Bone marrow (tissue), 2 donors: ENCODE results near the gene MEAK7.

Experiments used
- DNase-seq, 2 donors: peaks; one replicate each; lab custom pipeline; 2025; lab: John Stamatoyannopoulos, UW

Gene MEAK7

DNA sequence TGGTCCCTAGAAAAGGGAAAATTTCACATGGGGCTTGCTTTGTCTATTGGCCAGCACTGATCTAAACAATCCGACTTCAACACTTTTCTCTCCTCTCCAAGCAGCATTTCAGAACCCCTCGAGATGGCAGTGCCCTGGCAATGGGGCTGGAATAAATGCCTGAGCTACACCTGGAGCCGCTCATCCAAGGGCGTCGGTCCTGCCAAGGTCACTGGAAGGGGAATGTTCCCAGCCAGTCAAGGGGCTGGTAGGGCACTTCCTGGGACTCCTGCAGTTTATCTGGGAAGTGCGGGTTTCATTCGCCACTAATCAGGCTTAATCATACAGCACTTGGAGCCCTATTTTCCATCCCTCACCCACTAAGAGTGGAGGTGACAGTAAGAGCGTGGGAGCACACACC, 17.1 kb downstream of the MEAK7 start:
- DNase-seq = no peak

DNA sequence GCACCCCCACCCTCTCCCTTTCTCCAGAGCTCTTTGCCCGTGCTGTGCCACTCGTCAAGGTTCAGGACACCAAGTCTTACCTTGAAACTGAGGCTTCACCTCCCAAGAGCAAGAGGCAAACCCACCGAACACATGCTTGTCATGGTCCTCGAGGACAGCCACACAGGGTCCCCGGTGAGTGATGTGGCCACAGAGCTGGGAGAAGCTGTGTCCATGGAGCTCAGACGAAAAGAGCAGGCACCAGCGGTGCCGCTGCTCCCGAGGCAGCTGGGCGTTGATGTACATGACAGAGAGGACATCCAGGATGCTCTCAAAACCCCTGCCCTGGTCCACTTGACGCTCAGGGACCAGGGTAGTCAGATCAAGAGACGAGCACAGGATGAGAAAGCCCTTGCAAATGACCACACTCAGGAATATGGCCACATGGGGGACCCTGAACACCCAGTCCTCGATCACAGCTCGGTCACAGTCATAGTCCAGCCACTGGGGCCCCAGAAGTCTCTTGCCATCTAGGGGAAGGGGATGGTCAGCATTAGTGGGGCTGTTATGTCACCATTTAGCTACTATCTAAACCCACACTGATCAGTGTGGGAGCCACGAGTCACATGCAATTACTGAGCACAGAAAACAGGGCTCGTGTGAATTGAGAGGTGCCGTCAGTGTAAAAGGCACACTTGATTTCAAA, 17.8 kb downstream of the MEAK7 start:
- DNase-seq = no peak

DNA sequence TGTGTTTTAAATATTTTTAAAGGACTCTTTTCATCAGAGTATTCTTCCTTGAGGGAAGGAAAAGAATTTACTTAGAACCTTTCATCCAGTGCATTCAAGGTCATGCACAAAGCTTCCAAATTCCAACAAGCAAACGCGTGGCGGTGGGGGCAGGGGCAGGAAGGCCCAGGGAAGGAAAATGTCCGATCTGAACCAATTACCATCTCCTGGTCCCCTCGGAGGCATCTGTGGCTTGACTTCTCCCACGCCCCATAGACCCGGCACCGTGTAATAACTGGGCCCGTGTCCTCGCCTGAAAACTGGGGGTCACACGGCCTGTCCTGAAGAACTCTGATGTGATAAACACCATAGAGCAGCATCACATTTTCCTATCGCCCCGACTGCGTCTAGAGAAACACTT, 18.3 kb downstream of the MEAK7 start:
- no peak for DNase-seq

DNA sequence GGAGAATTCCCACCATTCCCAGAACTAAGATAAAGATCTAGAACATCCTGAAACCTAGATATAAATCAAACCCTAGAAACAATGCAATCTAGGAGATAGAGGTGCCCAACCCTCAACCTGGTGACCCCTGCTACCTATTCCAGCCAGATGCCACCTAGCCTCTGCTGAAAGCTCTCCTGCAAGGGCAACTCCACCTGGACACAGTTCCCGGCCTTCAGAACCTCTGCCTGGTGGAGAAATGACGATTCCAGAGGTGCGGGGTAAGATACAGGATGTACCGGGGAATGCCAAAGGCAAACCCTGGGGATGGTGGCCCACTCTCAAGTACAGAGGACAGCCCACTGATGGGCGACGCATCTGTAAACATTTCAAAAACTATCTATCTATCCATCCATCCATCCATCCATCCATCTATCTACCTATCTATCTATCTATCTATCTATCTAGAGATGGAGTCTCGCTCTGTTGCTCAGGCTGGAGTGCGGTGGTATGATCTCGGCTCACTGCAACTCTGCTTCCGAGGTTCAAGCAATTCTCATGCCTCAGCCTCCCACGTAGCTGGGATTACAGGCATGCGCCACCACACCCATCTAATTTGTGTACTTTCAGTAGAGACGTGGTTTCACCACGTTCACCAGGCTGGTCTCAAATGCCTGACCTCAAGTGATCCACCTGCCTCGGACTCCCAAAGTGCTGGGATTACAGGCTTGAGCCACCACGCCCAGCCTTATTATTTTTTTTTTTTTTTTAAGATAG, 19.0 kb downstream of the MEAK7 start:
- DNase-seq = no peak

DNA sequence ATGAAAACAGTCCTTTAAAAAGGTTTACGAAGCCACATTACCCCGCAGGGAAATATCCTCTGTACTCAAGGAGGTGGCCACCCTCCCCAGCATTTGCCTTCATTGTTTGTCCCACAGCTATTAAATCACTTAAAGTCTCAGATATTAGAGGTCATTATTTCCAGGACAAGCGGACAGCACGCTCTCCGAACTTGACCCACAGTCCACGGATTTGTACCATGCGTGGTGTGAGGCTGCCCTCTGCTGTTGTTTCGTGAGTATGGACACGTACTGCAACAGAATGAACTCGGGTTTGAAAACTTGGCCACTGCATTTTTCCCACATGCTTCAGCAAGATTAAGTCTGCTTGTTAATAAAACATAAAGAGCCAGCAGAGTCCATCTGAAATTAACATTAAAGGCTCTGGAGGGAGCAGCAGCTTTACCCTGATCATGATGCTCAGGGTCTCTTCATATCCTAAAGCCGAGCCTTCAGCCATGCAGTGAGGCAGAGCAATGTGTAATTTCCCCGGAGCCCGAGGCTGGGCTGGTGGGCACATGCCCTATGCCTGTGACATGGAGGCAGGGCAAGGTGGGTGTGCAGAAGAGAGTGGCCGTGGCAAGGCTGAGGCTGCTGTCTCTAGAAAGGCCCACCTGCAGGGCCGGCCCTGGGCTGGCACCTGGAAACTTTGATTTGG, 19.7 kb downstream of the MEAK7 start:
- DNase-seq = no peak

DNA sequence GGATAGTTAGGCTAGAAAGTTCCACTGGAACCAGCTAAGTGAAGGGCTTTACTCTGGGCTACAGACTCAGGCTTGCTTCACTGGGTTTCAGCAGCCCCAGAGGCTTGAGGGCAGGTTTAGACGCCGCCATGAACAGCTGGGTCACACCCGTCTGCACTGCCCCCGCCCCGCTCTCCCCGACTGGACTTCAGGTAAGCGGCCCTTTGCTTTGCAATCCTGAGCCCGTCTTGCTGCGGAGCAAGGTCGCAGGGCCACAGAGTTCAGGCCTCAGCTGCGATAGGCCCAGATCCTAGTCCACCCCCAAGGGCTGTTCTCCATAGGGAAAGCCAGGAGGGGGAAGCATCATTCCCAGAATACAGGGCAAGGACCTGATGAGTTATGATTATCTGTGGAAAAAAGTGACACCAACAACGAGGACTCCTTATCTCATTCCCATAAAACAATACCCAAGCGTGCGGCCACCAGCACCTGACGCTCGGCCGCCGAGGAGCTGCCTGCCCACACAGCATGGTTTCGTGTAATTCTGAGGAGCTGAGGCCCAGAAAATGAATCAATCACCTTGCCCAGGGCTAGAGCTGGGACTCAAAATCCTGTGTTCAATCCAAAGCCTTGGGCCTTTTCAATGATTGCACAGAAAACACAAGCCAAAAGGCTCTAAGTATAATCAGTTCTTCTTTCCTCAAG, 20.4 kb downstream of the MEAK7 start:
- DNase-seq = no peak

DNA sequence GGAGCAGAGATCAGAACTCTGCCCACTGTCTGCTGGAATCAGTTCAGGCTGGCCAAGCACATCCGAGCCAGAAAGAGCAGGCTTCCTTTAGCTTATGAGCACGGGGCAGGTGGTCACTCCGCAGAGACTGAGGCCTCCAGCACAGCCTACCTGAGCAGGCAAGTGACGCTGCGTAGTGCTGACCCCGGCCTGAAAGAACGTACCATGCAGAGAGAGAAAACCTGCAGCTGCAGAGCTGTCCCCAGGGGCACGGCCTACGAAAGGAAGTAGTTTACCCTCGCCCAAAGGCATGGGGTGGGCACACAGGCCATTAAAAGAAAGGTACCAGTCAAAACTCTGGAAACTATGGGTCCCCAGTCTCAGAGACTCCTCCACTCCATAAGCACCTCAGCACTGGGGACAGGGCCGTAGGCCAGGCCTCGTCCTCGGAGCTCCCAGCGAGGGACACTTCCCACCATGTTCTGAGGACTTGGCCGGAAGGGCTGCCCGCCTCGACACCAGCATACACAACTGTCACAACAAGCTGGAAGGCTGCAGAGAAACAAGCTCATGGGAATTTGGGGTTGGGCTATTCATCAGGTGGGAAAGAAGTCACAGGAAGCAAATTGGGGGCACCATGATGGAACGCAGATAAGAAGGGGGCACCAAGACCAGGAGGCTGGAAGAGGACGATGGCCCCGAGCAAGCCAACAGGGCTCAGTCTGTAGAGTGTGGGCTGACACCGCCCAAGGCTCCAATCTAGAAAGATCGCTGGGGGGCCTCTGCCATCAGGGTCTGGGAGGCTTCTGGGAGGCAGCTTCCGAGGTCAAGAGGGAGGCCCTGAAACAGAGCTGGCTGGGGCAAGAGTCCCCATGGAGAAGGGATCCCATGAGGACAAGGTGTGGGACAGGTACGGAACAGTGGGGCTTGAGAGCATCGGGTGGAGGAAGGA, 21.2 kb downstream of the MEAK7 start:
- no peak for DNase-seq

DNA sequence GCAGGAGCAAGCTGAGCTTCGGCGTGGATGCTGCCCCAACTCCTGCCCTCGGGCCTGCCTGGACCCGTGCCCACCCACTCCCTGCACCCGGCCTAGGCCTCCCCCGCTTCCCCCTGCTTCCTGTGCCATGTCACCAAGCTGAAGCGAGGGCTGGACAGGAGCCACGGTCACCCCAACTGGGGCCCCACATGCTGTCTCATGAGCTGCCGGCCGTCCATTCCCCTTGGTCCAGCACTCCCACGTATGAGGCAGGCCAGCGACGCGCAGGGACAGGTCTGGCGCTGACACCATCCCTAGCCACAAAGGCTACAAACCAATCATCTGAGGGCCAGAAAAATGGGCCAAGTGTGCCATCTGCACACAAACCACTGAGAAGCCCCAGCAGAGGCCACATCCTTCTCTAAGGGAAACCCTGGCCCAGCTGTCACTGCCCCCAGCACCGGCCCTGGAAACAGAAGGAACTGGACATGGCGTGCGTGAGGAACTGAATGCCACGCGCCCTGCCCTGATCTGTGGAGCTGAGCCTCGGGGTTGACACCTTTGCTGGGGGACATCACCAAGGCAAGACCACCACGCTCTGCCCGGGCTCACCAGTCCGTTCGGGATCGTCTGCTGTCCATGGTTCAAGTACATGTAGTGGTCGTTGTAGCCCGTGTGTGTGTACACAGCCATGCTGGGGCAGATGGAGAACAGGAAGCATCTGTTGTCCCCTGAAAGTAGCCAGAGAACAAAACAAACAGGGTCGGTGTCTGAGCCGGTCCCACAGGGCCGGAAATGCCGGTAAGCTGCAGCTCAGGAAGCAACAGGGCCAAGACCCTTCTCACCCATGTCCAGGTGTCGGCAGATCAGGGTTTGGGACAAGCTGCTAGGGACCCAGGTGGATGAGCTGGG, 22.2 kb downstream of the MEAK7 start:
- no peak for DNase-seq

DNA sequence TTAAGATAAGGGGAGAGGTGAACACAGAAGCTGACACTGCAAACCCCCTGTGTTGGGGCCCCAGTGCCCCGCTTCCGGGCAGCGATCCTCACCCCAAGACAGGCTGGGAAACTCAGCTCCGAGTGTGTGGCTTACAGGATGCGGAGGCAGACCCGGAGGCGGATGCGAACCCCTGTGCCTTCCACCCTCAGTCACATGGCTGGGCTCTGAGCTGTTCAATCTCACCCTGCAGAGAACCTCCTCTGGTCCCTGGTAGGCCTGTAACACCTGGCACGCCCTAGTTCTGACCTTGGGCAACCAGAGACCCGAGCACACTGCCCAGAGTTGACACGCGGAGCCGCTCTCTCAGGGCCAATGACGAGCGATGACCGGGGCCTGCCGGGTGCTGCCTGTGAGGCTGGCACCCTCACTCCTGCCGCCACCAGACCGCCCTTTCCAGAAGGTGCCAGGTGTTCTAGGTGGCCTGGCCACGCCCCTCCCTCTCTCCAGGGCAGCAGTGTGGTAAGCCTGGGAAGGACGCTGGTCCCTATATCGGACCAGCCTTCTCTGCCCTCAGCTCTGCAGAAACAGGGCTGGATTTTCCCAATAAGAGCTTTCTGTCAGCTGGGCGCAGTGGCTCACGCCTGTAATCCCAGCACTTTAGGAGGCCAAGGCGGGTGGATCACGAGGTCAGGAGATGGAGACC, 23.3 kb downstream of the MEAK7 start:
- no peak for DNase-seq

DNA sequence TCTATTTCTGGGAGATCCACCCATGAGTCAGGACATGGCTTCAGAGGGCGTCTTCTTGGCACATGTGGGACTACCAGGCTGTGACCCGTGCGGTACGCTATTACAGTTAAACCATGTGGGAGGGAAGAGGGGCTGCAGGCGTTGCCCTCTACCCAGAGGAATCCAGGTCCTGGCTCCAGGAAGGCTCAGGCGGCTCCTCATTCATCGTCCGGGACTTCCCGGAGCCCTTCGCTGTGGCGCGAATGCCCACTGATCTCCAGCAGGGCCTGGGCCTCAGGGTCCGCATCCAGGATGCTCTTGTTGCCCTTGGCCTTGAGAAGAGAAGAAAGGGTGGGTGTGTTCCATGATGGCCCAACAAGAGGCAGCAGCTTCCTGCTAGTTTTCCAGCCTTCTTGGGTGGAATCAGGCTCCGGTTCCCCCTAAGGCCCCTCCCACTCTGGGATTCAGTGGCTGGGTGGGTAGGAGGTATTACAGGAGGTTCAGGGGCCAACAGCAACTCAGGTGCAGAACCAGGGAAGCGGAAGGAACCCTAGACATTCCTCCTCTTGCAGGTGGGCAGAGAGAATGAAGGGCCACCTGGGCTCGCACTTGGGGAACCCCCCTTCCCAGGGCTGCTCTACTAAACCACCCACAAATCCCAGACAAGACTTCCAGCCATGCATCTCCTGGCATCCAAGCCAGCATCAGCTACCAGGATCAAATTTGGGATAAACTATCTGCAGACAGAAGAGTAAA, 24.6 kb downstream of the MEAK7 start:
- DNase-seq = no peak

DNA sequence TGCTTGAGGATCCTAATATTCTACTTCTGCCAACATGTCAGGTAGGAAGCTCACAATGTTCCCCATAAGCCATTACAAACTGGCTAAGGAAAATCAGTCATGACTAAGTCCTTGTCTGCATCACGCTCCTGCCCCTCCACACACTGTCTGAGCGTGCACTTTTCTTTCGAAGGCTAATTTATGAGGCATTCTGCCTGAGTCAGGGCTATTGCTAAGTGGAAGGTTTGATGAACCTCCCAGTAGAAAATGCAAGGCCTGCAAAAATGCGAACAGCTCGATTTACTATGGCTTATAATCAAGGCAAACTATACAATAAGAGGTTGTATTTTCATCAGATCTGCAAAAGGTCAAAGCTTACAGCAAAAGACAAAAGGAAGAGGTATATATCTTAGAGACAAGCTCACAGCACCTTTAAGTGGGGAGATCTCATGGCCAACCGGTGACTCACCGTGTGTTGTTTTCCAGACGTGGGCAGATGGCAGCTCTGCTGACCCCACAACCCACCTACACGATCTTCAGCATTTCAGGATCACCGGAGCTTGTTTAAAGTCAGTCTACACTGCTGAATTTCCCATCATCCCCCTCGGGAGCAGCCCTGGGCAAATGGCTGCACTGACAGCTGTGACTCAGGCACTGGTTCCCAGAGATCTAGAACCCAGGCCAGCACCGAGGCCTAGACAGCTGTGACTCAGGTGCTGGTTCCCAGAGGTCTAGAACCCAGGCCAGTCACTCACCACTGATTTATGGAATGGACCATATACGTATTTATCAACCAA, 26.1 kb downstream of the MEAK7 start:
- no peak for DNase-seq

DNA sequence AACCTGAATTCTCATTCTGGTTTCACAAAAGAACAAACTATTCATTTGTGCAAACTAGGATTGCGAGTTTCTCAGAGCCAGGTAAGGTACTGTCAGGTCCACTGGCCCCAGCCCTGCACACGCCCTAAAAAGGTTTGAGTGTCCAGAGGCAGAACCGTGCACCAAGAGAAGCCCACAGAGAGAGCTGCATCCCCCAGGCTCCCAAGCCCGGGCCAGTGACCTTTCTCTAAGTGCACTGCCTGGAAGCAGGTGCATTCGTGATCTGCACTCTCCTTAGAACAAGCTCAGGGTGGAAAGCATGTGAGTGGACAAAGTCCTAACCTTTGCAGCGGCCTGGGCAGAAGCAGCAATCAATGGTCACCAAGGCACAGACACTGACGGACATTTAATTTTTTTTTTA, 26.8 kb downstream of the MEAK7 start:
- DNase-seq = no peak

DNA sequence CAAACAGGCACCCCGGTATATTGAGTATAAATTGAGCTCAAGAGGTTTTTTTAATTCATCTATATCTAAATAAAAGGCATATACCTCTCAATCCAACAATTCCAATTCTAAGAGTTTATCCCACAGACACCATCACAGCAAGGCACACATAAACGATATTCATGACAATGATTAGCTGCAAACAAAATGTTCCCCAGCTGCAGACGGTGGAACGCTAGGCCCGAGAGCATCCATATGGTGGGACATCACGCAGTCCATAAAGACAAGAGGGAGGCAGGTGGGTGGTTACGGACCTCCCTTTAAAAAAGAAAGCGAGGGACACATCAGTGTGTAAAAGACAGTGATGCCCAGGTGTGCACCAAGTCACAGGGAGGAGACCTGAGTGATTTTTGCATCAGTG, 28.1 kb downstream of the MEAK7 start:
- no peak for DNase-seq

DNA sequence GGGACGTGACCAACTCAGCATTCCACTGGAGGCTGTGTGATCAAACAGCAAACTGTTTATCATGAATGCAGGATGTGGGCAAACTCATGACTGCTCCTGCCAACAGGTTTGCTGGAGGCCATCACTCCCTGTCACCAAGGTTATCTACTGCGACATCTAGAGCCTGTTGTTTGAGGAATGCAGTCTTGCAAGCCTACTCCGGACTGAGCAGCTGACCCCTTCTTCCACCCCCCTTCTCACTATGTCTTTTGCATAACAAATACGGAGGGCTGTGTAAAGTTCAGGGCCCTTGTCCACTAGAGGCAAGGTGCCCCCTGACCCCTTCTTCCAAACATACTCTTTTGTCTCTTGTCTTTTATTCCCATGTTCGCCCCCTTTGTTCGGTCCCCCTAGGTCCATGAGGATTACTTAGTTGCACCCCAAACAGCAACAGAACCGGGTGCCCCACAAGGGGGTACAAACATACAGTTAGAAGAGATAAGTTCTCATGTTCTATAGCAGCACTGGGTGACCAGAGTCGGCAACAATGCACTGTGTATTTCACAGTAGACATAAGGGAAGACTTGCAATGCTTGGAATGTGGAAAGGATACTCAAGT, 28.7 kb downstream of the MEAK7 start:
- no peak for DNase-seq

DNA sequence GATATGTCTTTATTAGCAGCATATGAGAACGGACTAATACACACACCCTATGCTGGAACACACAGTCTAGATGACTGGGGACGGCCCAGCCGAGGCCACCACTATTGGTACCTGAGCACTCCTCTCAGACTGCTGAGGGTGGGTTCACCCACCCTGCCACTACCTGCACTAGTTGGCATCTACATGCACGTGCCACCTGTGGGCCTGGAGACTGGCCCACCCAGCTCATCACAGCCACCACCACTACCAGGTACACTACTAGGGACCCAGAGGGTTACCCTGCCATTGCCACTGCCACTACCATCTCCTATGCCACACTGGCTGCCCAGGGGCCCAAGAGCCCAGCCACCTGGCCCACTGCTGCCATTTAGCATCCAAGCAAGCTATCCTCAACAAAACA, 32.5 kb downstream of the MEAK7 start:
- no peak for DNase-seq

DNA sequence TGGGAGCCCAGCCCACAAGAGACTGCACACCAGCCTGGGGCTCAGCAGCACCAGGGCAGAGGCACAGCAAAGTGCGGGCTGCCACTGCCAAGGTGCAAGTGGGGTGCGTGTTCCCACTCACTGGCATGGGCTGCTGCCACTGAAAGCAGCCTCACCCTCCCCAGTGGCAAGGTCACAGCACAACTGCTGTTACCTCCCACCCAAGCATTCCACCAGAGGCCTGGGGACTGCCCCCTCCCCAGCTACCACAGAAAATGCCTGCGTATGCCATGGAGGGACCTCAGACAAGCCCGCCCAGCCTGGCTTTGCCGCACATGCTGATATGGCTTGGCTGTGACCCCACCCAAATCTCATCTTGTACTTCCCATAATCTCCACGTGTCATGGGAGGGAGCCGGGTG, 33.1 kb downstream of the MEAK7 start:
- DNase-seq = no peak

DNA sequence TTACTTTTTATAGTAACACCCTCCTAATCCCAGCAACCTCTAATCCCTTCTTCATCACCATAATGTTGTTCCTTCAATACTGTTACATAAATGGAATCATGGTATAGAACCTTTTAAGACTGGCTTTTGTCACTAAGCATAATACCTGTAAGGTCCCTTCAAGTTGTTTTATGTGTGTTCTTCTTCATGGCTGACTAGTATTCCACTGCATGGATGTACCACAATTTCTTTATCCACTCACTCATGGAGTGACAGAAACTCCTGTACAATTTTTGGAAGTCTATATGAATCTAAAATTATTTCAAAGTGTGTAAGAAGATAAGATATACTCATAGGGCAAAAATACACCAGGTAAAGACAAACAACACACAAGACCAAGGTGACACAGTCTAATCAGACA, 36.8 kb downstream of the MEAK7 start:
- DNase-seq = no peak

DNA sequence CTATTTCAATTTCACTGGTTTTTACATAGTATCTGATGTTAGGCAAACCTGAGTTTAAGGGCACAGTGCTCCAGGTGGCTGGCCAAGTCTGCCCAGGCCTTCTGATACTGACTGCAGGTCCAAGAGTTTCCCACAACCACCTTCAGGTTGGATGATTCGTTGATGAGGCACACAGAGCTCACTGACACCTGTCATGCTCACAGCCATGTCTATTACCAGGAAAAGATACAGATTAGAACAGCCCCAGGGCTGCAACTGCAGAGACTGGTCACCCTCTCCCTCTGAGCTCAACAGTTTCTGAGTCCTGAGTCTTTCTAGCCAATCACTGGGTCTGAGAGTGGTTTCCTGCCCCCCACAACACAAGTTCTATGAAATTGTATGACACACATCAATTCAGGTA, 37.2 kb downstream of the MEAK7 start:
- no peak for DNase-seq
